Measurements from ENCODE around the gene APOL2. TPM values are rescaled to one million over a fixed set of nuclear protein-coding genes. Genes with fewer than 3 reads are reported as not detected.
A peak's percentile ranks its signal among the peaks of the same experiment; 100 is the strongest.
"Not testable (repeated sequence)": the region's sequence is repeated elsewhere in the genome, so short reads cannot be mapped to it uniquely, and the experiment has no call there.

The APOL2 gene
- total RNA-seq, 1 experiment from 2014 or later = 10.0 TPM

GRCh38 chr22:36279219-36279666 lies 39.9 kb upstream of the APOL2 start:
- TF ChIP-seq CTCF (IDR thresholded peaks at IDR 0.05; ENCODE audit: insufficient read depth in 1 of 2, low read depth in 1 of 2, low read length in 1 of 2, severe bottlenecking in 1 of 2, unreplicated experiment in 1 of 2) = no peak
- Histone ChIP-seq H3K36me3 (ENCODE audit: control insufficient read depth, insufficient read depth, low read length) (peaks cover 3% of the 10 kb centered on the region), H3K9me3 (no peaks in the 10 kb centered on the region), H3K4me1 (no peaks in the 10 kb centered on the region), H3K27me3 (replicated peaks; ENCODE audit: control insufficient read depth, insufficient read depth, low read length) (no peaks in the 10 kb centered on the region), H3K4me3 (ENCODE audit: low read depth, low read length) (no peak overlapping the region)
- Mint-ChIP-seq H3K36me3 (ENCODE audit: insufficient read depth, unreplicated experiment) (peaks cover 82% of the 10 kb centered on the region), H3K9me3 (ENCODE audit: unreplicated experiment) (no peaks in the 10 kb centered on the region), H3K27me3 (ENCODE audit: insufficient read depth, unreplicated experiment) (no peaks in the 10 kb centered on the region), H3K27ac (ENCODE audit: unreplicated experiment) (no peak overlapping the region), H3K4me1 (ENCODE audit: low read depth, unreplicated experiment) (peaks cover 6% of the 10 kb centered on the region), H3K4me3 (ENCODE audit: unreplicated experiment) (no peak overlapping the region)
- intact Hi-C loops (cut with micrococcal nuclease; ENCODE audit: unreplicated experiment) = loop anchor here (5.0 to 10.0 kb wide), 2 partner anchors 54 to 82 kb away; no protein-coding TSS in a partner anchor
- BruUV-seq (replicated peaks) = no TSS peak
- peak in 1 of 2 experiments; percentile 33 for DNase-seq
- CTCF ChIA-PET = no interaction called here
- POLR2A ChIA-PET = no interaction called here

- POLR2A ChIA-PET = no interaction called here
- Mint-ChIP-seq H3K36me3 (ENCODE audit: insufficient read depth, unreplicated experiment) (peaks cover 72% of the 10 kb centered on the region), H3K4me3 (ENCODE audit: unreplicated experiment) (peak overlapping the region; percentile 29), H3K27me3 (ENCODE audit: insufficient read depth, unreplicated experiment) (no peaks in the 10 kb centered on the region), H3K4me1 (ENCODE audit: low read depth, unreplicated experiment) (peaks cover 6% of the 10 kb centered on the region), H3K27ac (ENCODE audit: unreplicated experiment) (peak overlapping the region; percentile 51), H3K9me3 (ENCODE audit: unreplicated experiment) (no peaks in the 10 kb centered on the region)
- intact Hi-C loops (cut with micrococcal nuclease; ENCODE audit: unreplicated experiment) = loop anchor here (5.0 to 10.0 kb wide), 2 partner anchors 53 to 80 kb away; no protein-coding TSS in a partner anchor
- TF ChIP-seq CTCF (IDR thresholded peaks at IDR 0.05; ENCODE audit: insufficient read depth in 1 of 2, low read depth in 1 of 2, low read length in 1 of 2, severe bottlenecking in 1 of 2, unreplicated experiment in 1 of 2) = peak; percentile 73 to 76
- CTCF ChIA-PET = interaction anchor here (0.8 to 1.1 kb wide), 4 partner anchors 9 to 39 kb away, joined by 3 to 4 read pairs (median 4); partner anchors contain the start of gene APOL2
- Histone ChIP-seq H3K27me3 (replicated peaks; ENCODE audit: control insufficient read depth, insufficient read depth, low read length) (no peaks in the 10 kb centered on the region), H3K4me3 (ENCODE audit: low read depth, low read length) (no peak overlapping the region), H3K4me1 (no peaks in the 10 kb centered on the region), H3K36me3 (ENCODE audit: control insufficient read depth, insufficient read depth, low read length) (no peaks in the 10 kb centered on the region), H3K9me3 (no peaks in the 10 kb centered on the region)
- no TSS peak for BruUV-seq (replicated peaks)
- DNase-seq = peak; percentile 60 to 64
These were observed 38.4 kb upstream of the APOL2 start for GRCh38 chr22:36277482-36278291.

GRCh38 chr22:36274531-36274930 lies 35.2 kb upstream of the APOL2 start:
- no peak for DNase-seq
- H3K4me1 Mint-ChIP-seq (ENCODE audit: low read depth, unreplicated experiment) = peaks cover 16% of the 10 kb centered on the region
- no TSS peak for BruUV-seq (replicated peaks)
- H3K9me3 ChIP-seq = no peaks in the 10 kb centered on the region
- H3K27me3 Mint-ChIP-seq (ENCODE audit: insufficient read depth, unreplicated experiment) = no peaks in the 10 kb centered on the region
- no peak overlapping the region for H3K4me3 ChIP-seq (ENCODE audit: low read depth, low read length)
- ChIA-PET POLR2A (no interaction called here), CTCF (no interaction called here)
- H3K4me1 ChIP-seq = peaks cover 7% of the 10 kb centered on the region
- TF ChIP-seq CTCF (IDR thresholded peaks at IDR 0.05; ENCODE audit: insufficient read depth in 1 of 2, low read depth in 1 of 2, low read length in 1 of 2, severe bottlenecking in 1 of 2, unreplicated experiment in 1 of 2) = no peak
- H3K4me3 Mint-ChIP-seq (ENCODE audit: unreplicated experiment) = no peak overlapping the region
- no peaks in the 10 kb centered on the region for H3K27me3 ChIP-seq (replicated peaks; ENCODE audit: control insufficient read depth, insufficient read depth, low read length)
- H3K36me3 Mint-ChIP-seq (ENCODE audit: insufficient read depth, unreplicated experiment) = peaks cover 55% of the 10 kb centered on the region
- H3K9me3 Mint-ChIP-seq (ENCODE audit: unreplicated experiment) = peaks cover 1% of the 10 kb centered on the region
- H3K27ac Mint-ChIP-seq (ENCODE audit: unreplicated experiment) = no peak overlapping the region
- intact Hi-C loops (cut with micrococcal nuclease; ENCODE audit: unreplicated experiment) = loop anchor here (10.0 kb wide), 1 partner anchor 50 kb away; no protein-coding TSS in a partner anchor
- H3K36me3 ChIP-seq (ENCODE audit: control insufficient read depth, insufficient read depth, low read length) = no peaks in the 10 kb centered on the region

GRCh38 chr22:36271951-36272350 lies 32.6 kb upstream of the APOL2 start:
- H3K27ac Mint-ChIP-seq (ENCODE audit: unreplicated experiment); H3K9me3 ChIP-seq; POLR2A ChIA-PET; H3K36me3 ChIP-seq (ENCODE audit: control insufficient read depth, insufficient read depth, low read length); H3K4me3 Mint-ChIP-seq (ENCODE audit: unreplicated experiment); H3K27me3 Mint-ChIP-seq (ENCODE audit: insufficient read depth, unreplicated experiment); H3K4me1 ChIP-seq; CTCF ChIA-PET; BruUV-seq (replicated peaks); DNase-seq; H3K4me3 ChIP-seq (ENCODE audit: low read depth, low read length); H3K27me3 ChIP-seq (replicated peaks; ENCODE audit: control insufficient read depth, insufficient read depth, low read length): not testable (repeated sequence)
- intact Hi-C loops (cut with micrococcal nuclease; ENCODE audit: unreplicated experiment) = loop anchor here (10.0 kb wide), 1 partner anchor 47 kb away; no protein-coding TSS in a partner anchor
- peaks cover 10% of the 10 kb centered on the region for H3K4me1 Mint-ChIP-seq (ENCODE audit: low read depth, unreplicated experiment)
- peaks cover 31% of the 10 kb centered on the region for H3K36me3 Mint-ChIP-seq (ENCODE audit: insufficient read depth, unreplicated experiment)
- peaks cover 16% of the 10 kb centered on the region for H3K9me3 Mint-ChIP-seq (ENCODE audit: unreplicated experiment)
